ENCODE data around the gene WDR18.
"Not testable (repeated sequence)": the region's sequence is repeated elsewhere in the genome, so short reads cannot be mapped to it uniquely, and the experiment has no call there.

WDR18 gene

GRCh38 chr19:954672-955494 lies 29.3 kb upstream of the WDR18 start:
- peak; percentile 77 for FAIRE-seq
- DNase-seq (ENCODE audit: insufficient read length, low spot score), result no peak
- TF ChIP-seq POU2F2 (IDR thresholded peaks at IDR 0.05; ENCODE audit: low read depth, low read length), result no peak
- TF ChIP-seq SPI1 (IDR thresholded peaks at IDR 0.05; ENCODE audit: low read depth, low read length), result no peak
- TF ChIP-seq PAX5 (IDR thresholded peaks at IDR 0.05; ENCODE audit: insufficient read depth, low read length, severe bottlenecking), result no peak
- TF ChIP-seq TAF1 (IDR thresholded peaks at IDR 0.05; ENCODE audit: low read depth, low read length), result no peak

GRCh38 chr19:955803-956765 lies 28.1 kb upstream of the WDR18 start:
- no peak for FAIRE-seq
- TF ChIP-seq POU2F2 (IDR thresholded peaks at IDR 0.05; ENCODE audit: low read depth, low read length) (no peak), SPI1 (IDR thresholded peaks at IDR 0.05; ENCODE audit: low read depth, low read length) (no peak), PAX5 (IDR thresholded peaks at IDR 0.05; ENCODE audit: insufficient read depth, low read length, severe bottlenecking) (no peak), POLR2AphosphoS5 (IDR thresholded peaks at IDR 0.05; ENCODE audit: low read depth, low read length) (no peak), TAF1 (IDR thresholded peaks at IDR 0.05; ENCODE audit: low read depth, low read length) (no peak)
- DNase-seq (ENCODE audit: insufficient read length, low spot score), result no peak

GRCh38 chr19:956766-957440 lies 27.2 kb upstream of the WDR18 start:
- no peak for DNase-seq (ENCODE audit: insufficient read length, low spot score)
- TF ChIP-seq PAX5 (IDR thresholded peaks at IDR 0.05; ENCODE audit: insufficient read depth, low read length, severe bottlenecking), result no peak

GRCh38 chr19:957578-957977 lies 26.6 kb upstream of the WDR18 start:
- not testable (repeated sequence) for FAIRE-seq; DNase-seq (ENCODE audit: insufficient read length, low spot score)

More at GRCh38 chr19:956766-957440, 27.2 kb upstream of the WDR18 start:
- no peak for FAIRE-seq

GRCh38 chr19:958967-959855 lies 24.9 kb upstream of the WDR18 start:
- FAIRE-seq (peak; percentile 54), DNase-seq (ENCODE audit: insufficient read length, low spot score) (no peak)
- no peak for TF ChIP-seq SPI1 (IDR thresholded peaks at IDR 0.05; ENCODE audit: low read depth, low read length)
- no peak for TF ChIP-seq PAX5 (IDR thresholded peaks at IDR 0.05; ENCODE audit: insufficient read depth, low read length, severe bottlenecking)
- TF ChIP-seq POLR2A (IDR thresholded peaks at IDR 0.05; ENCODE audit: low read depth, low read length), result no peak
- no peak for TF ChIP-seq TAF1 (IDR thresholded peaks at IDR 0.05; ENCODE audit: low read depth, low read length)
- no peak for TF ChIP-seq POU2F2 (IDR thresholded peaks at IDR 0.05; ENCODE audit: low read depth, low read length)
- TF ChIP-seq POLR2AphosphoS5 (IDR thresholded peaks at IDR 0.05; ENCODE audit: low read depth, low read length), result no peak

GRCh38 chr19:960020-960419 lies 24.1 kb upstream of the WDR18 start:
- FAIRE-seq (no peak), DNase-seq (ENCODE audit: insufficient read length, low spot score) (no peak)
- no peak for TF ChIP-seq TAF1 (IDR thresholded peaks at IDR 0.05; ENCODE audit: low read depth, low read length)
- no peak for TF ChIP-seq PAX5 (IDR thresholded peaks at IDR 0.05; ENCODE audit: insufficient read depth, low read length, severe bottlenecking)
- TF ChIP-seq POLR2AphosphoS5 (IDR thresholded peaks at IDR 0.05; ENCODE audit: low read depth, low read length), result no peak
- TF ChIP-seq POU2F2 (IDR thresholded peaks at IDR 0.05; ENCODE audit: low read depth, low read length), result no peak
- TF ChIP-seq POLR2A (IDR thresholded peaks at IDR 0.05; ENCODE audit: low read depth, low read length), result no peak
- no peak for TF ChIP-seq SPI1 (IDR thresholded peaks at IDR 0.05; ENCODE audit: low read depth, low read length)

- TF ChIP-seq PAX5 (IDR thresholded peaks at IDR 0.05; ENCODE audit: insufficient read depth, low read length, severe bottlenecking), result no peak
- TF ChIP-seq POLR2AphosphoS5 (IDR thresholded peaks at IDR 0.05; ENCODE audit: low read depth, low read length), result no peak
- no peak for TF ChIP-seq TAF1 (IDR thresholded peaks at IDR 0.05; ENCODE audit: low read depth, low read length)
- no peak for TF ChIP-seq SPI1 (IDR thresholded peaks at IDR 0.05; ENCODE audit: low read depth, low read length)
- TF ChIP-seq POU2F2 (IDR thresholded peaks at IDR 0.05; ENCODE audit: low read depth, low read length), result no peak
- TF ChIP-seq POLR2A (IDR thresholded peaks at IDR 0.05; ENCODE audit: low read depth, low read length), result no peak
- FAIRE-seq (no peak), DNase-seq (ENCODE audit: insufficient read length, low spot score) (no peak)
These were observed 23.6 kb upstream of the WDR18 start for GRCh38 chr19:960601-960938.

- TF ChIP-seq SPI1 (IDR thresholded peaks at IDR 0.05; ENCODE audit: low read depth, low read length) (no peak), POLR2AphosphoS5 (IDR thresholded peaks at IDR 0.05; ENCODE audit: low read depth, low read length) (no peak), POLR2A (IDR thresholded peaks at IDR 0.05; ENCODE audit: low read depth, low read length) (no peak)
- FAIRE-seq (no peak), DNase-seq (ENCODE audit: insufficient read length, low spot score) (no peak)
These were observed 22.1 kb upstream of the WDR18 start for GRCh38 chr19:961866-962620.
